Liver (tissue), 9 donors: ENCODE results near the gene ATXN10. TPM values are rescaled to one million over a fixed set of nuclear protein-coding genes. Genes with fewer than 3 reads are reported as not detected.

Source experiments
- DNase-seq: peaks from one replicate; pipeline ENCODE4 v3.0.0-alpha.2; 2017; ENCODE audit warnings: low spot score
- H3K27ac ChIP-seq, 2 donors: one replicate each; pipeline ENCODE4 v1.7.0; 2013; ENCODE audit warnings: inconsistent platforms in 2 of 2, low read length in 2 of 2, control low read depth in 1 of 2, low read depth in 1 of 2, mild to moderate bottlenecking in 1 of 2
- H3K27me3 ChIP-seq, 4 donors: one replicate each; pipeline versions ENCODE4 v1.6.1 to v1.7.0; 2013; ENCODE audit warnings: low read length in 3 of 4, inconsistent platforms in 1 of 4, mild to moderate bottlenecking in 1 of 4, moderate library complexity in 1 of 4; ENCODE audit not compliant: control insufficient read depth in 4 of 4, insufficient read depth in 4 of 4
- H3K36me3 ChIP-seq, 4 donors: one replicate each; pipeline versions ENCODE4 v1.6.1 to v1.7.0; 2013; ENCODE audit warnings: low read length in 3 of 4, mild to moderate bottlenecking in 3 of 4, low read depth in 1 of 4, moderate library complexity in 1 of 4; ENCODE audit not compliant: control insufficient read depth in 4 of 4, insufficient read depth in 3 of 4
- H3K4me1 ChIP-seq, 4 donors: one replicate each; pipeline versions ENCODE4 v1.6.1 to v1.7.0; 2013; ENCODE audit warnings: low read length in 3 of 4, mild to moderate bottlenecking in 3 of 4, moderate library complexity in 1 of 4; ENCODE audit not compliant: control insufficient read depth in 4 of 4, insufficient read depth in 4 of 4
- H3K4me3 ChIP-seq, 3 donors: one replicate each; pipeline versions ENCODE4 v1.6.1 to v1.7.0; 2013; ENCODE audit warnings: low read length in 3 of 3, control low read depth in 1 of 3, low read depth in 1 of 3, mild to moderate bottlenecking in 1 of 3
- H3K9ac ChIP-seq, 2 donors: one replicate each; pipeline ENCODE4 v1.7.0; 2013; ENCODE audit warnings: low read length in 2 of 2, mild to moderate bottlenecking in 2 of 2, moderate library complexity in 2 of 2, control low read depth in 1 of 2, low read depth in 1 of 2
- H3K9me3 ChIP-seq, 4 donors: one replicate each; pipeline versions ENCODE4 v1.6.1 to v1.7.0; 2013; ENCODE audit warnings: low read length in 3 of 4; ENCODE audit not compliant: control insufficient read depth in 4 of 4
- EGR1 ChIP-seq, 2 donors: IDR thresholded peaks; 2 replicates each; pipeline ENCODE4 v1.6.1; 2016 to 2018; ENCODE audit warnings: antibody characterized with exemption in 2 of 2, low read depth in 2 of 2
- FOXA1 ChIP-seq: IDR thresholded peaks from 2 replicates; pipeline ENCODE4 v1.6.1; 2016; ENCODE audit warnings: antibody characterized with exemption
- GABPA ChIP-seq, 2 donors: IDR thresholded peaks in 1 of 2; conservative IDR thresholded peaks in 1 of 2; 2 replicates each; pipeline ENCODE4 v1.6.1; 2016; ENCODE audit warnings: antibody characterized with exemption in 2 of 2, mild to moderate bottlenecking in 1 of 2, moderate library complexity in 1 of 2
- HNF4A ChIP-seq, 2 donors: conservative IDR thresholded peaks; 2 replicates each; pipeline ENCODE4 v1.6.1; 2016; ENCODE audit warnings: antibody characterized with exemption in 2 of 2, mild to moderate bottlenecking in 2 of 2
- HNF4G ChIP-seq: IDR thresholded peaks from 2 replicates; pipeline ENCODE4 v1.6.1; 2016; ENCODE audit warnings: antibody characterized with exemption
- NR2F2 ChIP-seq: IDR thresholded peaks from 2 replicates; pipeline ENCODE4 v1.6.1; 2016; ENCODE audit warnings: antibody characterized with exemption
- RAD21 ChIP-seq, 2 donors: IDR thresholded peaks; 2 replicates each; pipeline ENCODE4 v1.6.1; 2016; ENCODE audit warnings: antibody characterized with exemption in 2 of 2, mild to moderate bottlenecking in 2 of 2
- REST ChIP-seq: IDR thresholded peaks from 2 replicates; pipeline ENCODE4 v1.6.1; 2016; ENCODE audit warnings: antibody characterized with exemption, mild to moderate bottlenecking
- RXRA ChIP-seq, 2 donors: IDR thresholded peaks; 2 replicates each; pipeline ENCODE4 v1.6.1; 2017 to 2018; ENCODE audit warnings: antibody characterized with exemption in 2 of 2, mild to moderate bottlenecking in 1 of 2
- SP1 ChIP-seq: IDR thresholded peaks from 2 replicates; pipeline ENCODE4 v1.6.1; 2018; ENCODE audit warnings: antibody characterized with exemption, mild to moderate bottlenecking
- ZBTB33 ChIP-seq: IDR thresholded peaks from 2 replicates; pipeline ENCODE4 v1.6.1; 2016; ENCODE audit warnings: antibody characterized with exemption
- WGBS: extraction: QIAGEN DNeasy Blood & Tissue Kit; methylation state at CpG from one replicate; pipeline ENCODE4 v1.1.7; 2013; 5-methylcytosine and 5-hydroxymethylcytosine counted together
- polyA plus RNA-seq, 2 donors: library from polyadenylated mRNA; stranded (reverse) in 1 of 2; unstranded in 1 of 2; fragments of 200-250 nt in 1 of 2; fragments of >200 nt in 1 of 2; fragmentation: Nextera tagmentation in 1 of 2; extraction: Ambion mirVana in 1 of 2; gene quantifications; one replicate each; pipeline versions ENCODE4 v1.2.1 to v1.2.3, GENCODE V29; 2013 to 2015
- total RNA-seq, 2 donors: library from RNA; depleted of rRNA; stranded (reverse); fragments of >200 nt; gene quantifications; one replicate each; pipeline ENCODE4 v1.2.3, GENCODE V29; 2014
- donor health status: healthy.
- donor health status: healthy.
- donor health status: healthy.
- donor health status: healthy.
- donor health status: healthy.

The ATXN10 gene
- total and polyA plus RNA-seq, 4 donors = 34.9 to 100 (median 69.7) TPM

- Histone ChIP-seq H3K36me3 (peaks cover 0 to 2% (median 0%) of the 10 kb centered on the region in 4 donors), H3K27me3 (no peaks in the 10 kb centered on the region), H3K9ac (no peak overlapping the region), H3K4me1 (no peaks in the 10 kb centered on the region), H3K9me3 (no peaks in the 10 kb centered on the region), H3K27ac (no peak overlapping the region), H3K4me3 (no peak overlapping the region)
- no peak for DNase-seq
- WGBS = 99% methylated on average over 6 of the region's 6 CpGs
- TF ChIP-seq SP1 = no peak
- TF ChIP-seq HNF4A (conservative IDR thresholded peaks at IDR 0.05) = no peak
- no peak for TF ChIP-seq GABPA (IDR thresholded peaks at IDR 0.05 in 1 of 2, conservative IDR thresholded peaks at IDR 0.05 in 1 of 2)
- no peak for TF ChIP-seq ZBTB33
- no peak for TF ChIP-seq REST
These were observed 102.5 kb downstream of the ATXN10 start for GRCh38 chr22:45774001-45774670.

GRCh38 chr22:45775062-45775461, 103.4 kb downstream of the ATXN10 start:
- H3K4me3 ChIP-seq = no peak overlapping the region
- 93% methylated on average over 1 of the region's 1 CpG for WGBS
- H3K4me1 ChIP-seq = no peaks in the 10 kb centered on the region
- H3K27ac ChIP-seq = no peak overlapping the region
- H3K9ac ChIP-seq = no peak overlapping the region
- H3K27me3 ChIP-seq = no peaks in the 10 kb centered on the region
- H3K36me3 ChIP-seq = peaks cover 0 to 4% (median 1%) of the 10 kb centered on the region in 4 donors
- DNase-seq = no peak
- no peaks in the 10 kb centered on the region for H3K9me3 ChIP-seq
- no peak for TF ChIP-seq RAD21 (IDR thresholded peaks at IDR 0.05)
- no peak for TF ChIP-seq EGR1 (IDR thresholded peaks at IDR 0.05; ENCODE audit: low read depth in 2 of 2)
- no peak for TF ChIP-seq NR2F2
- TF ChIP-seq HNF4G = no peak
- no peak for TF ChIP-seq HNF4A (conservative IDR thresholded peaks at IDR 0.05)
- no peak for TF ChIP-seq FOXA1
- no peak for TF ChIP-seq SP1
- no peak for TF ChIP-seq RXRA (IDR thresholded peaks at IDR 0.05)
